Measurements from ENCODE around the gene GRM4. TPM values are rescaled to one million over a fixed set of nuclear protein-coding genes. Genes with fewer than 3 reads are reported as not detected.

GRM4 gene
- total RNA-seq: not detected in 2 replicates

DNA sequence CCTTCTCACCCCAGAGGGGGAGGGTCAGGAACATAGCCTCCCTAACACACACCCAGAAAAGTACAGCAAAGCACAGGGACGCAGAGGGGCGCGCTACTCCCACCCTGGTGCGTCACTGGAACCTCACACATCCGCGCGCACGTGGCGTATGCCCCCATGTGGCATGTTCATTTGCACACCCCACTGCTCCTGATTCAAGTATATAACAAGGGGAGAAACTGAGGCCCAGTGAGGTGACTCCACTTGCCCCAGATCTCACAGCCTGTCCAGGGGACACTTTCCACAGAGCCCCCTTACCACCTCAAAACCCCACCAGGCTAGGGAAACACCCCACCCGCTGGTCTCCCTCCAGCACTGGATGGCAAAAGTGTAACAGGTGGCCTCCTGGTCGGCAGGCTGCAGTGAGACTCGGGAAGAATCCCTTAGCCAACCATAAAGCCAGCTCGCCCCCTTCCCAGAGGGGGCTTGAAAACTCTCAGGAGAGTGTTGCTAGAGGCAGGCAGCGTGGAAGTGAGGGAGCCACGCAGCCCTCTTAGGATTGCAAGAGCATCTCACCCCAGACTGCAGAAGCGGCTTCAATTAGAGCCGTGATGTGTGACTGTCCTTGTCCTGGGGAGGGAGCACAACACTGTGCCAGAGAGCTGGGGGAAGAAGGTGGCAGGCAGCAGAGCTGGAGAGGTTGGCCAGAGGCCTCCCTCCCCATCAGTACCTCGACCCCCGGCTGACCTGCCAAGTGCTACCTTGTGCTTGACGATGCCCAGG is at the start of gene GRM4:
Gene GRM4, minus strand, starts transcription at position 67 of the 762 bp plus-strand sequence. CDS start 12,591 bp downstream, outside the sequence.

Other genes with a start within 250 kb of the GRM4 start
- gene HMGA1, start 90.8 kb upstream of the GRM4 start, total RNA-seq: 115 and 182 TPM in 2 replicates
- gene SMIM29, start 102.9 kb upstream of the GRM4 start, total RNA-seq: 11.1 and 21.9 TPM in 2 replicates
- gene NUDT3, start 246.6 kb upstream of the GRM4 start, total RNA-seq: 11.6 and 29.6 TPM in 2 replicates

Measured in tracheal epithelial cell (primary cell).